Pons (tissue), 1 donor: Measurements from ENCODE around the gene GUF1.
A peak's percentile ranks its signal among the peaks of the same experiment; 100 is the strongest.

ENCODE experiments used
- DNase-seq: peaks from one replicate; pipeline ENCODE4 v3.0.0-alpha.2; 2016; ENCODE audit warnings: low spot score

Gene GUF1, protein sequence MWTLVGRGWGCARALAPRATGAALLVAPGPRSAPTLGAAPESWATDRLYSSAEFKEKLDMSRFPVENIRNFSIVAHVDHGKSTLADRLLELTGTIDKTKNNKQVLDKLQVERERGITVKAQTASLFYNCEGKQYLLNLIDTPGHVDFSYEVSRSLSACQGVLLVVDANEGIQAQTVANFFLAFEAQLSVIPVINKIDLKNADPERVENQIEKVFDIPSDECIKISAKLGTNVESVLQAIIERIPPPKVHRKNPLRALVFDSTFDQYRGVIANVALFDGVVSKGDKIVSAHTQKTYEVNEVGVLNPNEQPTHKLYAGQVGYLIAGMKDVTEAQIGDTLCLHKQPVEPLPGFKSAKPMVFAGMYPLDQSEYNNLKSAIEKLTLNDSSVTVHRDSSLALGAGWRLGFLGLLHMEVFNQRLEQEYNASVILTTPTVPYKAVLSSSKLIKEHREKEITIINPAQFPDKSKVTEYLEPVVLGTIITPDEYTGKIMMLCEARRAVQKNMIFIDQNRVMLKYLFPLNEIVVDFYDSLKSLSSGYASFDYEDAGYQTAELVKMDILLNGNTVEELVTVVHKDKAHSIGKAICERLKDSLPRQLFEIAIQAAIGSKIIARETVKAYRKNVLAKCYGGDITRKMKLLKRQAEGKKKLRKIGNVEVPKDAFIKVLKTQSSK

DNA sequence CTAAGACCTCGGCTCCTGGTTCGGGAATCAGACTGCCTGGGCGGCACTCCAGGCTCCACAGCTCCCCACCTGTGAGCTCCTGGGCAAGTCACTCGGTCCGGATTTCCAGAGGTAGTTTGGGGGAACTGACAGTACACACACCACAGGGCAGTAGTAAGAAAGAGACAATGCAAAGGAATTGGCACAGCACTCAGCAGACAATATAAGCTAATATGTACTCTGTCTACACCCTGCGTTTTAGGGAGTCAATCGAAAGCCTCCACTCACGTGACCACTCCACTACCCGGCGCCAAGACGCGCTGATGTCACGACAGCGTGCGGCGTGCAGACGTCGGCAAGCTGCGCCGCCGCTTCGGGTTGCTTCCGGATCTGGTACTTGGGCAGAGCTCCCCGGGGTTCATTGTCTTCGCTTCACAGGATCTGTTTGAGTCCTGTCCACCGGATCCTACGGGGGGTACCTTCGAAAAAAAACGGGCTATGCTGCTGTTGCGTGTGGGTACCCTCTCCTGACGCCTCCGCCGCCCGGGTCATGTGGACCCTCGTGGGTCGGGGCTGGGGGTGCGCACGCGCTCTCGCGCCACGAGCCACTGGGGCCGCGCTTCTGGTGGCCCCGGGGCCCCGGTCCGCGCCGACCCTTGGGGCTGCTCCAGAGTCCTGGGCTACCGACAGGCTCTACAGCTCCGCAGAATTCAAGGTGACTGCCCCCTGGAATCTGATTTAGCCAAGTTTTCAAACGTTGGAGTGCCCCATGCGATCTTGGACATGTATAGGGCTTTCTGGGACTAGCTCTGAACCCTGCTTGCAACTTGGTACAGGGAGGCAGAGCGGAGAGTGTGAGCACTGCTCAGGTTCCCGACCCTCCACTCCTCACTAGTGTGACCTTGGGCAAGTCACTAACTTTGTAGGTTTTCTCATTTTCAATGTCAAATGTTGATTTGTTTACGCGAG, at the start of gene GUF1:
TSS of gene GUF1 (plus strand) at position 327 of the 948 bp plus-strand sequence. CDS start at position 530, 203 bp downstream.
- peak; percentile 94 for DNase-seq

DNA sequence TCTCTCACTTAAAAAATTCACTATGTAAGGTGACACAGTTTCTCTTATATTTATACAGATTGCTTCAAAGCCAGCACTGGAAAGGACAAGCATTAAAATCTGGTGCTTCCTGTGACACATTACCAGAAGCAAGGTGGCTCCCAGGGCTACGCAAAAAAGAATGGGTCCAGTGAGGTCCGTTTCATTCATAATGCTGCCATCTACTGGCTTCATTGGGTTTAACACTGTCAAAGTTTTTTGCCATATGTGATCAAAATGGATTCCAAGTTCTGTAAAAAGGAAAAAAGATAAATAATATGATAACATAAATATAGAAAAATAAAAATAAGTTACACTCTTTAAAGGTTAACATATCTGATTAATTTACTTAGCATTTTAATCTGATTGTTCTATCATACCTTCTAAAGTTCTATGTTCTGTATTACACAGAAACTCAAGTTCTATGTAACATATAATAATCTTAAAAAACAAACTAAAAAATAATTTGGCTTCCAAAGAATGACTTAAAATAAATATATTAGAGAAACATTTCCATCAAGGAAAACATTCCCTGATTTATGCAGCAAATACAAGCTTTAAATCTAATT, 48.8 kb upstream of the GUF1 start:
- DNase-seq, result peak; percentile 69

DNA sequence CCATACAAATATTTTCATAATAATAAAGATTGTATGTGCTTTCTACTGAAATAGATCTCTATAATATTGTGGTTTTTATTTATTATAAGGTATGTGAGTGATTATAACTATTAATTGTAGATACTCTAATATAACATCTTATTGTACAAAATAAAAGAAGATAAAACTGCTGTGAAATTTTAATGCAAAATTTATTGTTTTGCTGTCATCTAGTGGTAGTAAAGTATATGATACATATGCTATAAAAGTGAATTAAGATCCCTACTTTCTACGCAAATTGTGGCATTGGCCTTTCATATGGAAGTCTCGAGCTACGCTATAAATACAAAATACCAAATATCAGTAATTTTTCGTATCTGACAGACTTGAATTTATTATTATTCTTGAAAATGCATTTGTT, 46.1 kb upstream of the GUF1 start:
- no peak for DNase-seq

GRCh38 chr4:44632733-44633132, 45.5 kb upstream of the GUF1 start:
- DNase-seq, result no peak

GRCh38 chr4:44638091-44638490, 40.1 kb upstream of the GUF1 start:
- DNase-seq, result no peak

- no peak for DNase-seq
Observed at GRCh38 chr4:44646151-44646550, 32.1 kb upstream of the GUF1 start.

GRCh38 chr4:44651425-44651824, 26.8 kb upstream of the GUF1 start, which contains the start of gene YIPF7:
Gene YIPF7 (minus strand): TSS chr4:44651625. CDS start chr4:44650100, 1,525 bp downstream.
- no peak for DNase-seq

DNA sequence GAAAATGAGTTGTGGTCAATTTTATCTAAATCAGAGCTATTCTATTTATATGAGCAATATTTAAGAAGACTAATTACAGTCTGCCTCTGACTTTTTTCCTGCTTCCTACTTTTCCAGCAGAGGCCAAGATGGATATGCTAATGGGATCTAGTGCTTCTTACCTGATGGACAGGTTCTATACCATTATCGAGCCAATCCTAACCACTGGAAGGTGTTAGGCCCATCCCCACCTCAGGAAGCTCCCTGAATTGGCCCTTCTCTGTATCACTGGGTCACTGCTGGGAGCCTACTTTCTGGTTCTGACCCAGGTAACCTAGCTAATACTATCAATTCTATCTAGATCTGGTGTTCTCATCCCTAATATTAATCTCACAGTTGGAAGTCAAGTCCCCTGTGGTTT, 26.2 kb upstream of the GUF1 start:
- DNase-seq, result no peak

DNA sequence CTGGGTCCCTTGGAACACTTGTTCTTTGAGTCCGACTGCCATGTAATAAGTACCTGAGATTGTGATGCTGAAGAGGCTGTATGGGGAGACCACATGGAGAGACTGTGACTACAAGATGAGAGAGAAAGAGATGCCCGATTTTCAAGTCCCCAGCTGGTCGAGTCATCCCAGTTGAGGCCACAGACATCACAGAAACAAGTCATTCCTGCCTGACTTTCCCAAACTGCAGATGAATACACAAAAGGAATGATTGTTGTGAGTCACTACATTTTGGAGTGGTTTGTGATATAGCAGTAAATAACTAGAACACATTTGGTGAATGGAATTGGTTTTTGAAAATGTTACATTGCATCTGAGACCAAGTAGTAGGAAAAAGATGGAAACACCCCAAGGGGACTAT, 17.8 kb upstream of the GUF1 start:
- DNase-seq, result no peak

- no peak for DNase-seq
Observed at GRCh38 chr4:44661940-44662622, 16.1 kb upstream of the GUF1 start.

DNA sequence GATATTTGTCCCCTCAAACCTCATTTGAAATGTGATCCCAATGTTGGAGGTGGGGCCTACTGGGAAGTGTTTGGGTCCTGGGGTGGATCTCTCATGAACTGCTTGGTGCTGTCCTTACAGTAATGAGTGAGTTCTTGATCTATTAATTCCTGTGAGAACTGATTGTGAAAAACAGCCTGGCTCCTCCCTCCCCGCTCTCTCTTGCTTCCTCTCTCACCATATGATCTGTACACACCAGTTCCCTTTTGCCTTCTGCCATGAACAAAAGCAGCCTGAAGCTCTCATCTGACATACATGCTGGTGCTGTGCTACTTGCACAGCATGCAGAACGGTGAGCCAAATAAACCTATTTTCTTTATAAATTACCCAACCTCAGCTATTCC, 15.6 kb upstream of the GUF1 start:
- DNase-seq, result no peak

DNA sequence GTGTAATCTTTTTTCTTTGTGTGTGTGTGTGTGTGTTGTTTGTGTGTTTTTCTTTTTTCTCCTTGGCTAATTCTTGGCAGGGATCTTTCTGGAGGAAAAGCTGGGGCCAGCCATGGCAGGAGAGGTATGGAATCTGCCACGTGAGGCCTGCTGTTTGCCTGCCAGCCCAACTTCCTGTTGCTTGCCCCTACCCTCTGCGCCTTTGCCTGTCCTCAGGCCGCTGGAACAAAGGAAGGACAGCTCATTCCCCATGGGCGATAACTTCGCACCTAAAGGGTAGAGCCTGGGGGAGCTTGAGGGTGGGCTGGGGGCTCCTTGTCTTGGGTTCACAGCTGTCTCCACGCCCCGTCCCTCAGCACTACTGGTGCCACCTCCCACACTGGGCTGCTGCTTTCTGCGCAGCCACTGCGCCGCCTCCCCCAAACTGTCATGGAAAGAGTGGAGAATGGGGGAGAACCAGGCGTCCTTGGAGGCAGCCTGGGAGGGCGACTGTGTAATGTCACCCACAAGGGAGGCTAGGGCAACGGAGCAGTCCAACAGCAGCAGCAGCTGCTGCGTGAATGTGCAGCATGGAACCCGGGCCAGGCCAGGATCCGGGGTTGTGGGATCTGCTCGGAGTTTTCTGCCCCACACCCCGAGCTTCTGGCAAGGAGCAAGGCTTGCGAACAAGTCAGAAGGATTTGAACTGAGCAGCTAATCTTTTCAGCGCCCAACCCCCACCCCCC, 14.5 kb upstream of the GUF1 start:
- no peak for DNase-seq

DNA sequence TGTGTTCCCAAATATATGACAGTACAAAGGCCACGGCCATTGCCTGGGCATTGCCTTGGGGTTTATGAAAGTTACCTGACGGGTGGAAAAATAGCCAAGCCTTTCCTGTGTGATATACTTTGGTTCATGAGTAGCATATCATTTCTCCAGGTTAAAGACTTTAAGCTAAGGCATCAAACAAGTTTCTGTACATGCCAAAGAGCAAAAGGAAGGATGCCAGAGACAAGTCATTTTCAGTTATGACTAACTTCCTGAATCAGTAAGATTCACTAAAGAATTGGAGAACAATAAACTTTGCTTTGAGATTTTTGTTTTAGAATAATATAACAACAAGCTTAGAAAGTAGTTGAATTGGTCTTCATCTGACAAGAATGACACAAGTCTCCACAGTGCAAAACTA, 9.7 kb upstream of the GUF1 start:
- no peak for DNase-seq

DNA sequence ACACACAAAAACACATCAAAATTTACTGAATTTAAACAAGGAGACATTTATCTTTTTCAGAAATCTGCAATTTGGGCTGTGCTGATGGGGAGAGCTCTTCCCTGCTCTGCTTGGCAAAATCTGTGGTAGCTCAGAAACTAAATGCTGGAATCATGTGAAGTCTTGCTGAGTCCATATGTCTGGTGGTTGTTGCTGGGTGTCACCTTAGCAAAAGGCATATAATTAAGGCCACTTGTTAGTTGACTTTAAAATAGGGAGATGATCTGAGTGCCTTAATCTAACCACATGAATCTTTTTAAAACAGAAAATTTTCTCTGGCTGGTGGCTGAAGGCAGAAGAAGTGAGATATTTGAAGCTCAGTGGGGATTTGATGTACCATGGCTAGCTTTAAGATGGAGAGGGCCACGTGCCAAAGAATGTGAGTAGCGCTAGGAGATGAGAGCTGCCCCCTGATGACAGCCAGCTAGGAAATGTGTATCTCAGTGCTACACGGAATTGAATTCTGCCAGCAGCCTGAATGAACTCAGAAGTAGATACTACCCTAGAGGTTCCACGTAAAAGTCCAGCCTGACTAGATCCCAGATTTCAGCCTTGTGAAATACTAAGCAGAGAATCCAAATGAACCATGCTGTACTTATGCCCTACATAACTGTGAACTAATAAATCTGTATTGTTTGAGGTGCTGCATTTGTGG, 7.6 kb upstream of the GUF1 start:
- DNase-seq, result no peak

DNA sequence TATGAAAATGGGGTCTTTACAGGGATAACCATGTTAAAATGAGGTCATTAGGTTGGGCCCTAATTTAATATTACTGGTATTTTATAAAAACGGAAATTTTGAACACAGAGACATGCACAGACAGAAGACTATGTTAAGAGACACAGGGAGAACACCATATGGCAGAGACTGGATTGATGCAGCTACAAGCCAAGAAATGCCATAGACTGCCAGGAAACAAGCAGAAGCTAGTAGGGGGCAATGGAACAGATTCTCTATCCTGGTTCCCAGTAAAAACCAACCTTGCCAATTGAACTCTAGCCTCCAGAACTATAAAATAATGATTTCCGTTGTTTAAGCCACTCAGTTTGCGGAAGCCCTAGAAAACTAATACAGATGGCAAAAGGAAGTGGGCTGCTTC, 6.6 kb upstream of the GUF1 start:
- no peak for DNase-seq

DNA sequence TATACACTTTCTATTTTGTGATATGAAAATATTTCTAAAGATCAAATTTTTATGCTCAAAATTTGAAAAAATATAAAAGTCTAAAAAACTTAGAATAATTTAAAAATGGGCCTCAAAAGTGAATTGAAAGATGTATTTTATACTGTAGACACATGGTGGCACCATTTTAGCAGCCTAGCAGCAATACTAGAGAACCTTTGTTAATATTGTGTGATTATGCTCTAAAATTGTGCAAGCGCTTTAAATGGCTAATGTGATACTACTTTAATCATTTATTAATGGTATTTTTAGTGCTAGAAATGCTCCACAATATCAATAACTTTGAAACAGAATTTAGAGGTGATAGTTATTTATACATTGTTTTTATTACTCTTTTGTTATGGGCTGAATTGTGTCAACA, 3.7 kb upstream of the GUF1 start:
- no peak for DNase-seq

GRCh38 chr4:44675366-44675765, 2.9 kb upstream of the GUF1 start:
- no peak for DNase-seq

DNA sequence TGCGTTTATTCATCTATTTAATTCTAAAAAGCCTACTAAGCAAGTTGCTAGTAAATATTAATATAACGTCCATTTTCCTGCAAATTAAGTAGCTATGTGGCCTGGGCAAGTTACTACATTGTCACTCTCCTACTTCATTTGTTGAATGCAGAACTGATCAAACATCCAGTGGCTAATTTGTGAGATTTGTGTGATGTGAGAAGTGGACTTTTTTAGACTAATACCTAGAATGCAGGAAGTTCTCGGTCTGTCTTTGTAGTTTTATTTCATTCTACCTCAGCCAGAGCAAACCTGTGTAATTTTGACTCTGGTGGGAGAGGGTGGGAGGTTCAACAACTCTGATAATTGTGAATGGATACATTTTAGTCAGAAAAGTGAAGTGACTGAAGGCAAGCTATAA, 840 bp downstream of the GUF1 start:
- no peak for DNase-seq

DNA sequence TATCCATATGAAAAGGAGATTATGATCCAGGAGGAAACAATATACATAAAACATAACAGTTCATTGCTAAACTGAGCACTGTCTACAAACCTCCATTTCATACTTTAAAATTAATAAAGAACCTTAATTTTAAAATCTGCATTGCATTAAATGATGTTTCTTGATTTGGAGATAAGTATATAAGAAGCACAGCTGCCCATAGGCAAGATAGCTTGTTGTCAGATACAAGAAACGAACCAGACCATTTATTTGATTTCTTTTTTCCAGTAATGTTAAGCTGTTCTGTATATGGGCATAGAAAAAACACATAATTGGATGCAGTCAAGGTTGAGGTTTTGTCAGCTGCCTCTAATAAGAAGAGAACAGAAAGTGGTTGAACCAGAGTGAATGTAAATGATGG, 6.4 kb downstream of the GUF1 start:
- no peak for DNase-seq

GRCh38 chr4:44700427-44700826, 22.2 kb downstream of the GUF1 start:
- DNase-seq, result no peak
